ENCODE measurements around the gene SEZ6.

SEZ6 gene

GRCh38 chr17:29016345-29017210, 10.7 kb upstream of the SEZ6 start:
- Histone ChIP-seq H3K4me1 (ENCODE audit: control insufficient read depth, insufficient read depth, low read length) (peaks cover 5% of the 10 kb centered on the region), H3K9me3 (ENCODE audit: control insufficient read depth in 2 of 2, low read length in 2 of 2) (no peaks in the 10 kb centered on the region), H3K9ac (ENCODE audit: low read length in 2 of 2) (no peak overlapping the region), H3K36me3 (ENCODE audit: control insufficient read depth in 2 of 2, insufficient read depth in 2 of 2, low read length in 2 of 2) (no peaks in the 10 kb centered on the region), H3K27me3 (ENCODE audit: control insufficient read depth in 1 of 2, insufficient read depth in 2 of 2, low read length in 2 of 2) (peaks cover 2 to 3% of the 10 kb centered on the region in 2 donors), H3K27ac (ENCODE audit: low read length) (no peak overlapping the region), H3K4me3 (ENCODE audit: low read length in 2 of 2) (no peak overlapping the region)

- no peak overlapping the region for H3K27ac ChIP-seq (ENCODE audit: low read length)
- H3K9me3 ChIP-seq (ENCODE audit: control insufficient read depth in 2 of 2, low read length in 2 of 2), result no peaks in the 10 kb centered on the region
- no peaks in the 10 kb centered on the region for H3K36me3 ChIP-seq (ENCODE audit: control insufficient read depth in 2 of 2, insufficient read depth in 2 of 2, low read length in 2 of 2)
- no peak overlapping the region for H3K4me3 ChIP-seq (ENCODE audit: low read length in 2 of 2)
- peaks cover 2 to 3% of the 10 kb centered on the region in 2 donors for H3K27me3 ChIP-seq (ENCODE audit: control insufficient read depth in 1 of 2, insufficient read depth in 2 of 2, low read length in 2 of 2)
- H3K9ac ChIP-seq (ENCODE audit: low read length in 2 of 2), result no peak overlapping the region
- H3K4me1 ChIP-seq (ENCODE audit: control insufficient read depth, insufficient read depth, low read length), result peaks cover 3% of the 10 kb centered on the region
Observed at GRCh38 chr17:29014716-29015115, 8.9 kb upstream of the SEZ6 start.

GRCh38 chr17:29012535-29012934, 6.7 kb upstream of the SEZ6 start:
- H3K27me3 ChIP-seq (ENCODE audit: control insufficient read depth in 1 of 2, insufficient read depth in 2 of 2, low read length in 2 of 2), result peaks cover 0 to 6% of the 10 kb centered on the region in 2 donors

GRCh38 chr17:29010586-29010985, 4.8 kb upstream of the SEZ6 start:
- H3K36me3 ChIP-seq (ENCODE audit: control insufficient read depth in 2 of 2, insufficient read depth in 2 of 2, low read length in 2 of 2), result no peaks in the 10 kb centered on the region
- peaks cover 12 to 14% of the 10 kb centered on the region in 2 donors for H3K27me3 ChIP-seq (ENCODE audit: control insufficient read depth in 1 of 2, insufficient read depth in 2 of 2, low read length in 2 of 2)
- H3K4me1 ChIP-seq (ENCODE audit: control insufficient read depth, insufficient read depth, low read length), result no peaks in the 10 kb centered on the region
- H3K27ac ChIP-seq (ENCODE audit: low read length), result no peak overlapping the region
- H3K9ac ChIP-seq (ENCODE audit: low read length in 2 of 2), result no peak overlapping the region
- H3K9me3 ChIP-seq (ENCODE audit: control insufficient read depth in 2 of 2, low read length in 2 of 2), result no peaks in the 10 kb centered on the region
- H3K4me3 ChIP-seq (ENCODE audit: low read length in 2 of 2), result no peak overlapping the region

More at GRCh38 chr17:29012535-29012934, 6.7 kb upstream of the SEZ6 start:
- Histone ChIP-seq H3K9ac (ENCODE audit: low read length in 2 of 2) (no peak overlapping the region), H3K4me3 (ENCODE audit: low read length in 2 of 2) (no peak overlapping the region), H3K9me3 (ENCODE audit: control insufficient read depth in 2 of 2, low read length in 2 of 2) (no peaks in the 10 kb centered on the region), H3K27ac (ENCODE audit: low read length) (no peak overlapping the region), H3K36me3 (ENCODE audit: control insufficient read depth in 2 of 2, insufficient read depth in 2 of 2, low read length in 2 of 2) (no peaks in the 10 kb centered on the region), H3K4me1 (ENCODE audit: control insufficient read depth, insufficient read depth, low read length) (no peaks in the 10 kb centered on the region)

GRCh38 chr17:29010129-29010528, 4.3 kb upstream of the SEZ6 start:
- H3K4me1 ChIP-seq (ENCODE audit: control insufficient read depth, insufficient read depth, low read length), result peaks cover 4% of the 10 kb centered on the region
- H3K9me3 ChIP-seq (ENCODE audit: control insufficient read depth in 2 of 2, low read length in 2 of 2), result no peaks in the 10 kb centered on the region
- H3K4me3 ChIP-seq (ENCODE audit: low read length in 2 of 2), result no peak overlapping the region
- no peak overlapping the region for H3K9ac ChIP-seq (ENCODE audit: low read length in 2 of 2)
- peaks cover 14 to 18% of the 10 kb centered on the region in 2 donors for H3K27me3 ChIP-seq (ENCODE audit: control insufficient read depth in 1 of 2, insufficient read depth in 2 of 2, low read length in 2 of 2)
- no peaks in the 10 kb centered on the region for H3K36me3 ChIP-seq (ENCODE audit: control insufficient read depth in 2 of 2, insufficient read depth in 2 of 2, low read length in 2 of 2)
- no peak overlapping the region for H3K27ac ChIP-seq (ENCODE audit: low read length)

- H3K9me3 ChIP-seq (ENCODE audit: control insufficient read depth in 2 of 2, low read length in 2 of 2), result no peaks in the 10 kb centered on the region
- H3K27ac ChIP-seq (ENCODE audit: low read length), result no peak overlapping the region
- H3K4me3 ChIP-seq (ENCODE audit: low read length in 2 of 2), result no peak overlapping the region
- peaks cover 6% of the 10 kb centered on the region for H3K4me1 ChIP-seq (ENCODE audit: control insufficient read depth, insufficient read depth, low read length)
- H3K27me3 ChIP-seq (ENCODE audit: control insufficient read depth in 1 of 2, insufficient read depth in 2 of 2, low read length in 2 of 2), result peaks cover 30 to 33% of the 10 kb centered on the region in 2 donors
- H3K36me3 ChIP-seq (ENCODE audit: control insufficient read depth in 2 of 2, insufficient read depth in 2 of 2, low read length in 2 of 2), result no peaks in the 10 kb centered on the region
- no peak overlapping the region for H3K9ac ChIP-seq (ENCODE audit: low read length in 2 of 2)
Observed at GRCh38 chr17:29008591-29008990, 2.8 kb upstream of the SEZ6 start.

GRCh38 chr17:29007860-29008455, 2.1 kb upstream of the SEZ6 start:
- Histone ChIP-seq H3K27me3 (ENCODE audit: control insufficient read depth in 1 of 2, insufficient read depth in 2 of 2, low read length in 2 of 2) (peaks cover 31 to 37% of the 10 kb centered on the region in 2 donors), H3K9me3 (ENCODE audit: control insufficient read depth in 2 of 2, low read length in 2 of 2) (no peaks in the 10 kb centered on the region), H3K4me1 (ENCODE audit: control insufficient read depth, insufficient read depth, low read length) (peaks cover 6% of the 10 kb centered on the region), H3K27ac (ENCODE audit: low read length) (no peak overlapping the region), H3K9ac (ENCODE audit: low read length in 2 of 2) (no peak overlapping the region), H3K4me3 (ENCODE audit: low read length in 2 of 2) (no peak overlapping the region), H3K36me3 (ENCODE audit: control insufficient read depth in 2 of 2, insufficient read depth in 2 of 2, low read length in 2 of 2) (no peaks in the 10 kb centered on the region)

GRCh38 chr17:29007456-29007855, 1.6 kb upstream of the SEZ6 start:
- Histone ChIP-seq H3K4me1 (ENCODE audit: control insufficient read depth, insufficient read depth, low read length) (peaks cover 6% of the 10 kb centered on the region), H3K4me3 (ENCODE audit: low read length in 2 of 2) (no peak overlapping the region), H3K9ac (ENCODE audit: low read length in 2 of 2) (no peak overlapping the region), H3K27me3 (ENCODE audit: control insufficient read depth in 1 of 2, insufficient read depth in 2 of 2, low read length in 2 of 2) (peaks cover 35 to 37% of the 10 kb centered on the region in 2 donors), H3K27ac (ENCODE audit: low read length) (no peak overlapping the region), H3K9me3 (ENCODE audit: control insufficient read depth in 2 of 2, low read length in 2 of 2) (no peaks in the 10 kb centered on the region), H3K36me3 (ENCODE audit: control insufficient read depth in 2 of 2, insufficient read depth in 2 of 2, low read length in 2 of 2) (no peaks in the 10 kb centered on the region)

- H3K9me3 ChIP-seq (ENCODE audit: control insufficient read depth in 2 of 2, low read length in 2 of 2), result no peaks in the 10 kb centered on the region
- no peak overlapping the region for H3K27ac ChIP-seq (ENCODE audit: low read length)
- peaks cover 37% of the 10 kb centered on the region in 2 donors for H3K27me3 ChIP-seq (ENCODE audit: control insufficient read depth in 1 of 2, insufficient read depth in 2 of 2, low read length in 2 of 2)
- H3K4me1 ChIP-seq (ENCODE audit: control insufficient read depth, insufficient read depth, low read length), result peaks cover 6% of the 10 kb centered on the region
- no peak overlapping the region for H3K9ac ChIP-seq (ENCODE audit: low read length in 2 of 2)
- H3K4me3 ChIP-seq (ENCODE audit: low read length in 2 of 2), result no peak overlapping the region
- no peaks in the 10 kb centered on the region for H3K36me3 ChIP-seq (ENCODE audit: control insufficient read depth in 2 of 2, insufficient read depth in 2 of 2, low read length in 2 of 2)
Observed at GRCh38 chr17:29004081-29004692, 1.6 kb downstream of the SEZ6 start.

GRCh38 chr17:29003289-29003688, 2.5 kb downstream of the SEZ6 start:
- Histone ChIP-seq H3K27ac (ENCODE audit: low read length) (no peak overlapping the region), H3K4me3 (ENCODE audit: low read length in 2 of 2) (no peak overlapping the region), H3K36me3 (ENCODE audit: control insufficient read depth in 2 of 2, insufficient read depth in 2 of 2, low read length in 2 of 2) (no peaks in the 10 kb centered on the region), H3K9me3 (ENCODE audit: control insufficient read depth in 2 of 2, low read length in 2 of 2) (no peaks in the 10 kb centered on the region), H3K4me1 (ENCODE audit: control insufficient read depth, insufficient read depth, low read length) (peaks cover 6% of the 10 kb centered on the region), H3K27me3 (ENCODE audit: control insufficient read depth in 1 of 2, insufficient read depth in 2 of 2, low read length in 2 of 2) (peaks cover 36 to 37% of the 10 kb centered on the region in 2 donors), H3K9ac (ENCODE audit: low read length in 2 of 2) (no peak overlapping the region)

Measured in stomach smooth muscle (tissue), 2 donors.